ENCODE measurements around the gene NATD1. TPM values are rescaled to one million over a fixed set of nuclear protein-coding genes. Genes with fewer than 3 reads are reported as not detected.

Gene NATD1
- total RNA-seq, 1 donor from 2014 or later = 1.7 TPM

DNA sequence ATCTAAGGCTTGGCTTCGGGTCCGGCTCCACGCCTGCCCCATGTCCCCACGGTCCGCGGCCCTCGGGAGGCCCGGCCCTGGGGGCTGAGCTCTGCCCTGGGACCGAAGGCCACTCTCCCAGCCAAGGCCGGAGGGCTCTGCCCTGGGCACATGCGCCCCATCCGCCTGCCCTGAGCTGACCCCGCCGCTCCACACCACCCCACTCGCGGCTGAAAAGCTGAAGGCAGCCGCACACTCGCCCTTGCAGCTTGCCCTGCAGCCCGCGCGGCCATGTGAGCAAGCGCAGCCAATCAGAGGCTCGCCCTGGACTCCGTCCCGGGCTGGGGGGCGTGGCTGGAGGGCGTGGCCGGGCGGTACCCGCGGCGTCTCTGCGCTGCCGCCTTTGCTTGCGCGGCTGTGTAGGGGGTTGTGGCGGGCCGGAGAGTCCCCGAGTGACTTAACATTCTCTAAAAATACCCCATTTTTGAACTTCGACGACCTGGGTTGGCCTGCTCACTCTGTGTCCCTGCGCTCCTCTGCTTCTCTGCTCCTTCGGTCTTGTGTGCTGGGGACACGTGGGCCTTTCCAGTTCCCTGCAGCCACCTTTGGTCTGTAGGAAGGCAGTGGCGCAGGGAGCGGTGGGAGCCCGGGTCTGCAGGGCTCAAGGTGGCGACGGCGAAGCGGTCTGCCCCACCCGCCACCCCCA is 22.5 kb upstream of the NATD1 start:
- DNase-seq (peak; percentile 99), ATAC-seq (ENCODE audit: low read depth) (peak; percentile 92)
- ChIA-PET CTCF (interaction anchor here (0.6 to 7.8 kb wide), 7 partner anchors 12 to 238 kb away, joined by 3 to 81 read pairs (median 6); no protein-coding TSS in a partner anchor), POLR2A (interaction anchor here (0.5 to 3.4 kb wide), 11 partner anchors 8 to 1271 kb away, joined by 3 to 54 read pairs (median 3); partner anchors contain the start of genes NATD1, TMEM11 and USP22)
- intact Hi-C loops (cut with micrococcal nuclease) = loop anchor here (1.0 kb wide), 5 partner anchors 9 to 238 kb away; partner anchors contain the start of genes MAP2K3, NATD1 and TMEM11
- TF ChIP-seq, protein P1, sequence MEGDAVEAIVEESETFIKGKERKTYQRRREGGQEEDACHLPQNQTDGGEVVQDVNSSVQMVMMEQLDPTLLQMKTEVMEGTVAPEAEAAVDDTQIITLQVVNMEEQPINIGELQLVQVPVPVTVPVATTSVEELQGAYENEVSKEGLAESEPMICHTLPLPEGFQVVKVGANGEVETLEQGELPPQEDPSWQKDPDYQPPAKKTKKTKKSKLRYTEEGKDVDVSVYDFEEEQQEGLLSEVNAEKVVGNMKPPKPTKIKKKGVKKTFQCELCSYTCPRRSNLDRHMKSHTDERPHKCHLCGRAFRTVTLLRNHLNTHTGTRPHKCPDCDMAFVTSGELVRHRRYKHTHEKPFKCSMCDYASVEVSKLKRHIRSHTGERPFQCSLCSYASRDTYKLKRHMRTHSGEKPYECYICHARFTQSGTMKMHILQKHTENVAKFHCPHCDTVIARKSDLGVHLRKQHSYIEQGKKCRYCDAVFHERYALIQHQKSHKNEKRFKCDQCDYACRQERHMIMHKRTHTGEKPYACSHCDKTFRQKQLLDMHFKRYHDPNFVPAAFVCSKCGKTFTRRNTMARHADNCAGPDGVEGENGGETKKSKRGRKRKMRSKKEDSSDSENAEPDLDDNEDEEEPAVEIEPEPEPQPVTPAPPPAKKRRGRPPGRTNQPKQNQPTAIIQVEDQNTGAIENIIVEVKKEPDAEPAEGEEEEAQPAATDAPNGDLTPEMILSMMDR (IDR thresholded peaks at IDR 0.05) = no peak
- Mint-ChIP-seq H3K27me3 (no peaks in the 10 kb centered on the region), H3K27ac (peak overlapping the region; percentile 88), H3K4me1 (peaks cover 34% of the 10 kb centered on the region), H3K9me3 (no peaks in the 10 kb centered on the region), H3K4me3 (peak overlapping the region; percentile 88), H3K36me3 (ENCODE audit: low read depth) (no peaks in the 10 kb centered on the region)

GRCh38 chr17:21275047-21275578 is 21.9 kb upstream of the NATD1 start:
- no peak for ATAC-seq (ENCODE audit: low read depth)
- TF ChIP-seq, protein P1 (IDR thresholded peaks at IDR 0.05) = no peak
- H3K36me3 Mint-ChIP-seq (ENCODE audit: low read depth) = no peaks in the 10 kb centered on the region

GRCh38 chr17:21272881-21273792 is 19.9 kb upstream of the NATD1 start:
- Mint-ChIP-seq H3K27me3 (no peaks in the 10 kb centered on the region), H3K36me3 (ENCODE audit: low read depth) (no peaks in the 10 kb centered on the region), H3K9me3 (no peaks in the 10 kb centered on the region), H3K4me1 (peaks cover 27% of the 10 kb centered on the region), H3K4me3 (peak overlapping the region; percentile 15), H3K27ac (no peak overlapping the region)
- intact Hi-C loops (cut with micrococcal nuclease) = no loop called here
- ATAC-seq (ENCODE audit: low read depth) = no peak
- TF ChIP-seq, protein P1 (IDR thresholded peaks at IDR 0.05) = no peak
- ChIA-PET CTCF (interaction anchor here (0.6 kb wide), 1 partner anchor 15 kb away, joined by 3 read pairs; no protein-coding TSS in a partner anchor), POLR2A (interaction anchor here (1.2 to 1.4 kb wide), 2 partner anchors 14 to 15 kb away, joined by 3 to 4 read pairs; no protein-coding TSS in a partner anchor)
- no peak for DNase-seq

More at GRCh38 chr17:21275047-21275578, 21.9 kb upstream of the NATD1 start:
- Mint-ChIP-seq H3K4me1 (peaks cover 29% of the 10 kb centered on the region), H3K9me3 (no peaks in the 10 kb centered on the region), H3K4me3 (peak overlapping the region; percentile 88), H3K27ac (no peak overlapping the region), H3K27me3 (no peaks in the 10 kb centered on the region)
- ChIA-PET CTCF (interaction anchor here (0.7 to 7.8 kb wide), 3 partner anchors 12 to 239 kb away, joined by 3 to 81 read pairs (median 19); no protein-coding TSS in a partner anchor), POLR2A (interaction anchor here (0.5 to 3.4 kb wide), 8 partner anchors 9 to 232 kb away, joined by 3 to 54 read pairs (median 4); partner anchors contain the start of genes NATD1, TMEM11 and USP22)
- no peak for DNase-seq
- intact Hi-C loops (cut with micrococcal nuclease) = loop anchor here (1.0 kb wide), 5 partner anchors 9 to 238 kb away; partner anchors contain the start of genes MAP2K3, NATD1 and TMEM11

DNA sequence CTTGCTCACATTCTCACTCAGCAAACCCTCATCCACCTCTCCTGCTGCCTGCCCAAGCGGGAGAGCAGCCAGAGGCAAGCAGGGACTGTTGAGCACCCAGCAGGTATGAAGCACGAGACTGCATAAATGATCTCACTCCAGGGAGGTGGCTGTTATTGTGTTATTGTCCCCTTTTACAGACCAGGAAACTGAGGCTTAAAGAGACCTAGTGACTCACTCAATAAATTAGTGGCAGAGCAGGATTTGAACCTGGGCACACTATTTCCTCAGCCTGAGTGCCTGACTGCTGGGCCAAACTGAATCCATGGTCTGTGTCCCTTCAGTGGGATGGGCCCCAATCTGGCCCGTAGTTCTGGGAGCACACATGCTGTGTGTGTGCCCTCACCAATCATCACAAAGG is 19.0 kb upstream of the NATD1 start:
- Mint-ChIP-seq H3K27me3 (no peaks in the 10 kb centered on the region), H3K9me3 (no peaks in the 10 kb centered on the region), H3K36me3 (ENCODE audit: low read depth) (no peaks in the 10 kb centered on the region), H3K27ac (no peak overlapping the region), H3K4me3 (no peak overlapping the region), H3K4me1 (peaks cover 32% of the 10 kb centered on the region)
- DNase-seq (no peak), ATAC-seq (ENCODE audit: low read depth) (no peak)
- TF ChIP-seq, protein P1 (IDR thresholded peaks at IDR 0.05) = no peak
- ChIA-PET POLR2A (no interaction called here), CTCF (interaction anchor here (0.6 kb wide), 1 partner anchor 14 kb away, joined by 3 read pairs; no protein-coding TSS in a partner anchor)
- intact Hi-C loops (cut with micrococcal nuclease) = no loop called here
